ENCODE data around the gene PRKCE. TPM values are rescaled to one million over a fixed set of nuclear protein-coding genes. Genes with fewer than 3 reads are reported as not detected.

The PRKCE gene
- polyA plus RNA-seq, 1 donor, result 8.7 TPM

DNA sequence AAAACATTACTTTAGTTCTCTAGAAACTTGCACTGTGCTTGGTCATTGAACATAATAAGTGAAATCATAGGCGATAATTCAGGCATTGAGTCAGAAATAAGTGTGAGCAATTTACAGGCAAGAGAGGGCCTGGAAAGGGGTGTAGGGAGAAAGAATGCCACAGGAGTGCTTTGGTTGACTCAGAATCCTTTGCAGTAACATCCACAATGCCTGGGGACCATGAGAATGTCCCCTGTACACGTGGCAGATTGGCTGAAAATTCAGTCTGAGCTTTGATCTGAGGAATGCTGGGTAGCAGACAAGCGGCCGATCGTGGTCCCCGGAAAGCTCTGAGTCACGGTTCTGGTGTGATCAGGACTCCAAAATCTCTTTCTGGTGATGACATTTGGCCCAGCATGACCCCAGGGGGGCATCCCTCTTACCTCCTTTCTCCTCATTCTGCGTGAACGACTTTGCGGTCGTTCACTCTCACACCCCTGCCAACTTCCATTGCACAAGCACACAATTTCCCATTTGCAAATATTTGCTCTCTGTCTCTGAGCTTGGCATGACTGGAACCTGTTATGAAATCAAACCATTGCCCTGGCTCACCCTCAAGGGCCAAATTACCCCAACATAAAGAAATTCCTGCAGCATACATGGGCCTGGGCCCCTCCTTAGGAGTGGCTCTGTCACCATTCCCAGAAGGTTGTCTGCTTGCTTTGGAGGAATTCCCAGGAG lies 340.7 kb downstream of the PRKCE start:
- DNase-seq, result no peak

DNA sequence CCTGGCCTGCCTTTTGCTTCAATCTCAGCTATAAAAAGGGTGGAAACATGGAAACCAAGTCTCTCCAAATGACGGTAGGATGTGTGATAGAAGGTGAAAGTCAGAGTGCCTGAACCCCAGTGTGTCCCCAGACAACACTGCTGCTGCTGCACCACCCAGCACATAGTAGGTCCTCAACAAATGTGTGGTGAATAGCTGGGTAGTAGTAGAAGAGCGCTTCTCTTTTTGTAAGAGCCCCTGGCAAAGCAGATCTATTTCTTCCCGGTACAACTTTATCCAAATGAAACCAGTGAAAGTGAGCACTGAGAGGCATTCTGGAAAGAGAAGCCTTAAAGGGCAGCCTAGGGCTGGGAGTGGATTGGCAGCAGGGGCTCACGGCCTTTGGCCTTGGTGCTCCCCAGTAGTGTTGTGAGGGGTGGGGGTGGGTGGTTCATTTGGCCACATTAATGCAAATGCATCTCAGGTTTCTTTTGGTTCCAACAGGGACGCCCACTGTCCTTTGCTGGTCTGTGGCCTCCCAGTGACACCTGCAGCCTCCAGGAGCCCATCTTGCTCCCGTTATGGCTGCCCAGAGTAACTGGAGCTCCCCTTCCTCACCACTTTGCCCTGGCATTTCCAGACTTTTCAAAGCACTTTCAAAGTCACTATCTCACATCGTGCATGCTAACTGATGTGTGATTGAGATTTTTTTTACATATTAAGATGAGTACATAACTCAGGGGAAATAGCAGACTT lies 341.4 kb downstream of the PRKCE start:
- no peak for DNase-seq

DNA sequence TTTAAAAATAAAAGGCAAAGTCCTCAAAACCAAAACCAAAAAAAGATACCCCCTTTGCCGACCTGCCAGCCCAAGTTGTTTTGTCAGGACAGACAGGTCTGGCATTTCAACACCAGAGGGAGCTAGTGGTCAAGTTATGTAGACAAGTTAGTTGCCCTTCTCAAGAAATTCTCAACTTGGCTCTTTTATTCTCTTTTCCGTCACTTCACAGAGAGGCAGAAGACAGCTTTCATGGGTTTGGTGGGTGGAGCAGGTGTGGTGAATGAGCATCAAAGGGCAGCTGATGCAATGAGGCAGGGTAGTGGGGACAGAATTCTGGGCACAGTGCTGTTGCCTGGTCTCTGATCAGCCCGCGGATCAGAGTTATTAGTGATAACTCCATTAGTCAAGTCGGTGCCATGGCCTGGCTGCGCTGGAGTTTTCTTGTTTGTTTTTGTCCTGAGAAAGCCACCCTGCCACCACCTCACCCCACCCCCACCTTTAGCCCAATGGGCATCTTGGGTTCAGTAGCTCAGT lies 342.1 kb downstream of the PRKCE start:
- peak; percentile 63 for DNase-seq

DNA sequence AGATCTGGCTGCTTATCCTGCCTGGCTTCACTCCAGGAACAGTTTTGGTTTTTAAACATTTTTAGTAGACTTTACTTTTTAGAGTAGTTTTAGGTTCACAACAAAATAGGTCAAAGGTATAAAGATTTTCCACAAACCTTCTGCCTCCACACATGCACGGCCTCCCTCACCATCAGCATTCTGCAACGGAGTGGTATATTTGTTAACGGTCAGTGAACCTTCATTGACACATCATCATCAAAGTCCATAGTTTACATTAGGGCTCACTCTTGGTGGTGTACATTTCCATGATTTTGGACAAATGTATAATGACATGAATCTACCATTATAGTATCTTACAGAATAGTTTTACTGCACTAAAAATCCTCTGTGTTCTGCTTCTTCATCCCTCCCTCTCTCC lies 342.6 kb downstream of the PRKCE start:
- no peak for DNase-seq

DNA sequence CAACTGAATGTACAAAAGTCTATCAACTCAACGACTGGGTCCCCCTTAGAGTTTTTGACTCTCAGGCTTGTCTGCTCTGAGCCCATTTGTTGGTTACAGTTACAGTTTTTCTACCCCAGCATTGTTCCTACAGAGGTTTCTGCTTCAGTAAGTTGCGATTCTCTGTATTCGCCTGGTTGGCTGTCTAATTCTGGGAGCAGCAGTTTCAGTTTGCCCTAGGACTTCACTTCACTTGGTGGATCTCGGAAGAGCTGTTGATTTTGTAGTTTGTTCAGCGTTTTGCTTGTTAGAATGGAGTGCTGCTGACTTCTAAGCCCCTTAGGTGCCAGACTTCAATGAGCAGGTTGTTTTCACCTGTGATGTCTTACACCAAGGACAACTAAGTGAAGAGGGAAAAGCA lies 349.2 kb downstream of the PRKCE start:
- no peak for DNase-seq

GRCh38 chr2:46001290-46001689 lies 349.8 kb downstream of the PRKCE start:
- no peak for DNase-seq

- peak; percentile 55 for DNase-seq
These were observed 350.4 kb downstream of the PRKCE start for GRCh38 chr2:46001741-46002506.

DNA sequence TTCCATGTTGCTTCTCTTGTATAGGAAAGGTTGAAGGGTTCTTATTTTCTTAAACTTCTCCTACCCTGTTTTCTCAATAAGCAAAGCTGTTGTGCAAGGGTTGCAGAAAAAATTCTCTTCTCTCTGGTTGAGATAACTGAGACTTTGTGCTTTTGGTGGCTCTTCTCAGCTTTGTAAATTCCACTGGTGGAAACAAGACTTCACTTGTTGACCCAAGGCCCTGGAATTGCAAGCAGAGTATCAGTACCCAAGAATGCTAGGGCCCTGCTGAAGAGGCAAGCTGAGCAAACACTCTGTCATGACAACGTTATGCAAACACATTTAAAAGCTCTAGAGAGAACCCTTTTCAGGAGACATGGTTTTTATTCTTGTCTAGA lies 351.0 kb downstream of the PRKCE start:
- no peak for DNase-seq

- no peak for DNase-seq
These were observed 351.5 kb downstream of the PRKCE start for GRCh38 chr2:46002947-46003346.

DNA sequence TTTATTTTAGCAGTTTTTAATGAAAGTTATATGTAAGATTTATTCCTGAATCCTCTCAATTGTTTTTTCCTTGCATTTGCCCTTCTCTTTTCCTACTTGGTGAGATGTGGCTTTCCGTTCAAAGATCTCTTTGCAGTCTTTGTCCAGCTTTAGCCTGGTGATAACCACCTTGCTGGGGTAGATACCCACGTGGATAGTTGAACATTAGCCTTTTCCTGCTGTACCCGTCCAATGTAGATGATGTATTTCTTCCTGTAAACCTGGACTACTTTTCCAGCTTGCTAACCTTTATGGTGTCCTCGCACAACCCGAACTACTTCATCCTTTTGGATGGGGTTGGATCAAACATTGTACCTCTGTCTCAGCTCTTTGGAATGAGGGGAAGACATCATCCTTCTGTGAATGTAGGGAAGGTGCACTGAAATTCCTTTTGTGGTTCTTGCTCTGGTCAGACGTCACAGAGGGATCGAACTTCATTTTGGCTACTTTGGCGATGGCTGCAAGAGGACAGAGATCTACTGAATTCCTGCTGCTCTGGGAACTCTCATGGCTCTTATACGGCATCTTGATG lies 352.5 kb downstream of the PRKCE start:
- DNase-seq, result no peak

DNA sequence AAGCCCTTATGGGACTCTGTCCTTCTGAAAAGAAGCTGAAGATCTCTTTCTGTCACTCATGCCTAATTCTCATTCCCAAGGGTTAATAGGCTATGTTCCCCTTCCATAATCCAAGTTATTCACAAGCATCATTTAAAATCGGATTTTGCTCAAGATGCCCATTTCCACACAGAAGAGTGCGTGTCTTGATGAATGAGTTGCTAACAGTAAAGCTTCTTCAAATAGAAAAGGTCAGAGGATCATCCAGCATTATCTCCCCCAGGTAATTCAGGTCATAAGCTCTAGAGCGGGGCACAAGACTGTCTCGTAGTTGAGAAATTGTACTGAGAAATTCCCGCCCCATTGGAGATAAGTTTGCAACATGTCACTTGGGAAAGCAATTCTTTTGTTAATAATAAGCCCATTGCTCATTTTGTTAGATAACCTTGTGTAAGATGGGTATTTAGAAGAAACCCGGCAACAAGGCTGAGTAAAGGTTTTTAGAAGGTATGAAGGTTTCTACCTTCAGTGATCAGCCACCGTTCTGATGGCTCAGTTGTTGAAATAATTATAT lies 355.1 kb downstream of the PRKCE start:
- no peak for DNase-seq

- no peak for DNase-seq
These were observed 355.9 kb downstream of the PRKCE start for GRCh38 chr2:46007412-46007811.

DNA sequence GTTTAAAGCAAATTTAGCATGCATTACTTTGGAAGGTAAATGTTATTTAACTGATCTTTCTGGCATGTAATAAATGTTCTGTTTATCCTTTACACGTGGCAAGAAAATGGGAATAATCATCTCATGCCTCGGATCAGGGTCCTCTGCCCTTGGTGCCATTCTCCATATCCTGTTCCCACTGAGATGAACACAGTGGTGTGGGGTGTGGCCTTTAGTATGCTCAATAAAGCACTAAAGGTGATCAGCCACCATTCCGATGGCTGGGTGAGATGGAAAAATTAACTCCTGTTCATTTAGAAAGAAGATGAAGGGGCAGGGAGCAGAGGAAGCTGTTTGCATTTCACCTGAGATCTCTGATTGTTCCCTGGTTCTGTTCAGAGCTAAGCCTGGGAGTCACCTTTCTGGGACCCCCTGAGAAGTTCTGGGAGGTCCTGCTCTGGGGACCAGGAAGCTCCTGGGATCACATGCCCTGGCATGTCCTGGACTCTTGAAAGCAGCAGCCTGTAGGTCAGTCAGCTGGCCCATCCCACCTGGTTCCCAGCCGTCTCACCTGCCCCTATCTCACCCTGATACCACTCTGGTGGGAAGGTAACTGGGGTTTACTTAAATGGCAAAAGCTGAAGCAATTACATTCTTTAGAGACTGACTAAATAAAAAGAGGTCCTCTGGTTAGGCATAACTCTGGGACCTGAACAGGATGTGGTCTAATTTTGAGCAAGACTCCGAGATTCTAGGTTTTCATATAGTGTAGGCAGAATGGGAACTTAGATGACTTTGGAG lies 356.8 kb downstream of the PRKCE start:
- DNase-seq, result no peak

DNA sequence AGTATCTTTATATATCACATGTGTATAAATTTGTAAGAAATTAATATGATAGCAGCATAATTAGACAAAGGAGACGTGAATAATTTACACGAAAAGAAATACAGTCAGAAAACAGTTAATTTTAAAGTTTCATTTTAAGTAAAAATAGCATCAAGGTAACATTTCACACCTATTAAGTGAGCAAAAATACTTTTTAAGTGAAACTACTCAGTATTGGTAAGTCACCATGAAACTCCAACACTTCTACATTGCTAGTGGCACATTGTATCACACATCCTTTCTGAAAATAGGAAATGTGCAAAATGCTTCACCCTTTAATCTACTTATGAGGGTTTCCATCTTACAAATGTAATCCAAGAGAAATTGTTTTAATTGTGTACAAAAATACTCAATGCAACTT lies 357.8 kb downstream of the PRKCE start:
- no peak for DNase-seq

DNA sequence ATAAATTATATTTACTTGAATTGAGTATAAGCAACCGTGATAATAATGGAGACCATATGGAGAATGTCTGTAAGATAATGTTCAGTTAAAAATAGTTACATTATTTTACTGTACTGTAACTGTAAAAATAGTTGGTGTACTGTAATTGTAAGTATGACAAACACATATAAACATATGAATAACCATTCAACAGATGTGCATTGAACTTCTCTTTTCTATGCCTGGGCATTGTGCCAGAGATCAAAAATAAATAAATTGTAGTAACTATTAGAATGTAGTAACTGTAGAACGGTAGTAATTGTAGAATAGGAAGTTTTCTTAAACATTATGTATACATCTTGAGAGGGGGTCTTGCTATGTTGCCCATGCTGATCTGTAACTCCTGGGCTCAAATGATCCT lies 358.3 kb downstream of the PRKCE start:
- DNase-seq, result no peak

- no peak for DNase-seq
These were observed 358.9 kb downstream of the PRKCE start for GRCh38 chr2:46010223-46010924.

DNA sequence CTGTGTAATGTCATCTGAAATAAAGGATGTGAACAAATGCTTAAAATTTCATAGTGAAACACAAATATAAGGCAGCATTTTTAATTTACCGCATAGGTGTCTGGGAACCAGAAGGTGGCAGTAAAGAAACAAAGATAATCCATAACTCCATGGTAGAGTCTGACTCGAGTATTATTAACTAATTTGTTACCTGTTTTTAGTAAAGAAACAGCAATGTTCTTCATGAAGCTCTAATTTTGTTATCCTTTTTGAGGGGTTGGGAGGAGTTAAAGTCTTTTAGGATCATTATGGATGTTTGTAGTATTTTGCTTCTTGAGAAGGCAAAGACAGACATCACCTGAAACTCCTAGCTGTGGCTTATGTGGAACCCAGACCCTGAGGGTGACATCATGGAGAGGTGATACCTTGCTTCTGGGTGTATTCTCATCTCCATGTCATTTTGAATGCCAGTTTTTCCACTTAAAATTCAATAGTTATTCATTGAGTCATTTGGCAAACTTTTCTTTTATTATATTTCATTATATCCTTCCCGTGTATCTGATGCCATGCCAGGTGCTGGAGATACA lies 359.5 kb downstream of the PRKCE start:
- no peak for DNase-seq

GRCh38 chr2:46012618-46013240 lies 361.3 kb downstream of the PRKCE start:
- DNase-seq, result no peak

- DNase-seq, result no peak
These were observed 362.3 kb downstream of the PRKCE start for GRCh38 chr2:46013726-46014125.
